Measurements from ENCODE around the gene FBH1. TPM values are rescaled to one million over a fixed set of nuclear protein-coding genes. Genes with fewer than 3 reads are reported as not detected.

FBH1 gene
- total and polyA plus RNA-seq, 12 donors, result 57.8 to 134 (median 76.0) TPM

GRCh38 chr10:5902511-5903274 is 12.7 kb downstream of the FBH1 start:
- Histone ChIP-seq H3K4me3 (no peak overlapping the region), H3K9me3 (peaks cover 0 to 10% (median 3%) of the 10 kb centered on the region in 11 donors), H3K27me3 (no peaks in the 10 kb centered on the region), H3K36me3 (peaks cover 0 to 51% (median 13%) of the 10 kb centered on the region in 9 donors), H3K27ac (no peak overlapping the region), H3K4me1 (peaks cover 3 to 32% (median 20%) of the 10 kb centered on the region in 9 donors)
- intact Hi-C loops (cut with DNase I), result loop anchor here in 1 of 10 donors (10.0 kb wide), 1 partner anchor 72 kb away; the partner anchor contains the start of gene IL15RA
- ATAC-seq (peak in 2 of 8 donors; percentile 22 to 37), DNase-seq (no peak)
- WGBS, 2 donors, result 66 to 79% methylated on average over 18 of the region's 18 CpGs
- no peak for TF ChIP-seq CTCF (IDR thresholded peaks at IDR 0.05)

- DNase-seq (no peak), ATAC-seq (no peak)
- Histone ChIP-seq H3K9me3 (peaks cover 0 to 1% (median 0%) of the 10 kb centered on the region in 11 donors), H3K4me3 (no peak overlapping the region), H3K27ac (peak overlapping the region in 1 of 10 donors; percentile 19), H3K27me3 (no peaks in the 10 kb centered on the region), H3K36me3 (peaks cover 0 to 51% (median 16%) of the 10 kb centered on the region in 9 donors), H3K4me1 (peaks cover 3 to 31% (median 20%) of the 10 kb centered on the region in 9 donors)
- no peak for TF ChIP-seq CTCF (IDR thresholded peaks at IDR 0.05)
- WGBS, 2 donors, result 79 to 91% methylated on average over 6 of the region's 6 CpGs
- intact Hi-C loops (cut with DNase I), result loop anchor here in 1 of 10 donors (10.0 kb wide), 1 partner anchor 71 kb away; the partner anchor contains the start of gene IL15RA
Measured at GRCh38 chr10:5903563-5903962, 13.5 kb downstream of the FBH1 start.

GRCh38 chr10:5904227-5904626 is 14.2 kb downstream of the FBH1 start:
- H3K27me3 ChIP-seq, result no peaks in the 10 kb centered on the region
- H3K9me3 ChIP-seq, result no peaks in the 10 kb centered on the region
- TF ChIP-seq CTCF (IDR thresholded peaks at IDR 0.05), result no peak
- H3K27ac ChIP-seq, result peak overlapping the region in 5 of 10 donors; percentile 5 to 36 (median 19)
- H3K36me3 ChIP-seq, result peaks cover 0 to 55% (median 23%) of the 10 kb centered on the region in 9 donors
- H3K4me1 ChIP-seq, result peaks cover 3 to 31% (median 20%) of the 10 kb centered on the region in 9 donors
- DNase-seq (no peak), ATAC-seq (peak in 6 of 8 donors; percentile 13 to 74 (median 59))
- WGBS, 2 donors, result 56 to 64% methylated on average over 4 of the region's 4 CpGs
- intact Hi-C loops (cut with DNase I), result loop anchor here in 1 of 10 donors (10.0 kb wide), 1 partner anchor 71 kb away; the partner anchor contains the start of gene IL15RA
- no peak overlapping the region for H3K4me3 ChIP-seq

GRCh38 chr10:5905854-5906507 is 15.9 kb downstream of the FBH1 start:
- peak overlapping the region in 6 of 10 donors; percentile 5 to 55 (median 34) for H3K27ac ChIP-seq
- no peaks in the 10 kb centered on the region for H3K9me3 ChIP-seq
- DNase-seq (peak; percentile 35 to 58), ATAC-seq (peak; percentile 78 to 93 (median 82))
- H3K27me3 ChIP-seq, result no peaks in the 10 kb centered on the region
- intact Hi-C loops (cut with DNase I), result loop anchor here in 1 of 10 donors (10.0 kb wide), 1 partner anchor 69 kb away; the partner anchor contains the start of gene IL15RA
- peak overlapping the region in 1 of 10 donors; percentile 2 for H3K4me3 ChIP-seq
- peaks cover 3 to 39% (median 23%) of the 10 kb centered on the region in 9 donors for H3K4me1 ChIP-seq
- peaks cover 0 to 73% (median 40%) of the 10 kb centered on the region in 9 donors for H3K36me3 ChIP-seq
- WGBS, 2 donors, result 57 to 67% methylated on average over 13 of the region's 13 CpGs
- peak in 4 of 9 donors; percentile 11 to 40 (median 24) for TF ChIP-seq CTCF (IDR thresholded peaks at IDR 0.05)
